ENCODE results near the gene PADI2.

DNA sequence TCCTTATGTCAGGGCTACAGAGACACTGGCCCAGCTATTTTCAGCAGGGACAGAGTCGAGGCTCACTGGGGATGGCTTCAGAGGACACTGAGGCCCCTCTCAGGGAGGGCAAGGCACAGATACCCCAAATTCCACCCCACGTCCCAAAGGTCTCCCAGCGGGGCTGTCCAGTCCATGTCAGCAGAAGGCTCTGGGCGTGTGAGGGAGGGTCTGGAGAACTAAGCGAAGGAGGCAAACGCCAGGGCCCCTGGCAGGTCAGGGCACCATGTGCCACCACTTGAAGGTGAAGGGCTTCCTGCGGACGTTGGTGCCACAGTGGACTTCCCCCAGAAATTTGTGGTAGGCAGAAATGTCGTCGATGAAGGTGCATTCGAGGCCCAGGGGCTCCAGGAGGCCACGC, 50.5 kb downstream of the PADI2 start:
- TF ChIP-seq, protein P1, sequence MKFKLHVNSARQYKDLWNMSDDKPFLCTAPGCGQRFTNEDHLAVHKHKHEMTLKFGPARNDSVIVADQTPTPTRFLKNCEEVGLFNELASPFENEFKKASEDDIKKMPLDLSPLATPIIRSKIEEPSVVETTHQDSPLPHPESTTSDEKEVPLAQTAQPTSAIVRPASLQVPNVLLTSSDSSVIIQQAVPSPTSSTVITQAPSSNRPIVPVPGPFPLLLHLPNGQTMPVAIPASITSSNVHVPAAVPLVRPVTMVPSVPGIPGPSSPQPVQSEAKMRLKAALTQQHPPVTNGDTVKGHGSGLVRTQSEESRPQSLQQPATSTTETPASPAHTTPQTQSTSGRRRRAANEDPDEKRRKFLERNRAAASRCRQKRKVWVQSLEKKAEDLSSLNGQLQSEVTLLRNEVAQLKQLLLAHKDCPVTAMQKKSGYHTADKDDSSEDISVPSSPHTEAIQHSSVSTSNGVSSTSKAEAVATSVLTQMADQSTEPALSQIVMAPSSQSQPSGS (CRISPR knock-in tag; IDR thresholded peaks at IDR 0.05): no peak
- TF ChIP-seq CAMTA2 (CRISPR knock-in tag; conservative IDR thresholded peaks at IDR 0.05) (no peak), HLTF (IDR thresholded peaks at IDR 0.05) (no peak), MTA2 (IDR thresholded peaks at IDR 0.05; ENCODE audit: low read depth) (no peak), CREB1 (IDR thresholded peaks at IDR 0.05) (no peak), CREB1 (CRISPR knock-in tag; IDR thresholded peaks at IDR 0.05) (no peak), CEBPB (tag; IDR thresholded peaks at IDR 0.05) (no peak), HDAC6 (IDR thresholded peaks at IDR 0.05; ENCODE audit: low read depth, low read length) (0 out of 2 replicates have a peak, but pooled peaks have one; percentile 32), SP1 (CRISPR knock-in tag; IDR thresholded peaks at IDR 0.05) (no peak), POLR2A (conservative IDR thresholded peaks at IDR 0.05) (no peak), FOXK1 (CRISPR knock-in tag; IDR thresholded peaks at IDR 0.05; ENCODE audit: borderline replicate concordance) (no peak), GABPA (tag; conservative IDR thresholded peaks at IDR 0.05; ENCODE audit: low read depth) (no peak), MAFK (IDR thresholded peaks at IDR 0.05; ENCODE audit: low read length) (no peak)
- TF ChIP-seq, protein P2, sequence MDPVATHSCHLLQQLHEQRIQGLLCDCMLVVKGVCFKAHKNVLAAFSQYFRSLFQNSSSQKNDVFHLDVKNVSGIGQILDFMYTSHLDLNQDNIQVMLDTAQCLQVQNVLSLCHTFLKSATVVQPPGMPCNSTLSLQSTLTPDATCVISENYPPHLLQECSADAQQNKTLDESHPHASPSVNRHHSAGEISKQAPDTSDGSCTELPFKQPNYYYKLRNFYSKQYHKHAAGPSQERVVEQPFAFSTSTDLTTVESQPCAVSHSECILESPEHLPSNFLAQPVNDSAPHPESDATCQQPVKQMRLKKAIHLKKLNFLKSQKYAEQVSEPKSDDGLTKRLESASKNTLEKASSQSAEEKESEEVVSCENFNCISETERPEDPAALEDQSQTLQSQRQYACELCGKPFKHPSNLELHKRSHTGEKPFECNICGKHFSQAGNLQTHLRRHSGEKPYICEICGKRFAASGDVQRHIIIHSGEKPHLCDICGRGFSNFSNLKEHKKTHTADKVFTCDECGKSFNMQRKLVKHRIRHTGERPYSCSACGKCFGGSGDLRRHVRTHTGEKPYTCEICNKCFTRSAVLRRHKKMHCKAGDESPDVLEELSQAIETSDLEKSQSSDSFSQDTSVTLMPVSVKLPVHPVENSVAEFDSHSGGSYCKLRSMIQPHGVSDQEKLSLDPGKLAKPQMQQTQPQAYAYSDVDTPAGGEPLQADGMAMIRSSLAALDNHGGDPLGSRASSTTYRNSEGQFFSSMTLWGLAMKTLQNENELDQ (CRISPR knock-in tag; IDR thresholded peaks at IDR 0.05; ENCODE audit: borderline replicate concordance): no peak
- TF ChIP-seq, protein P3, sequence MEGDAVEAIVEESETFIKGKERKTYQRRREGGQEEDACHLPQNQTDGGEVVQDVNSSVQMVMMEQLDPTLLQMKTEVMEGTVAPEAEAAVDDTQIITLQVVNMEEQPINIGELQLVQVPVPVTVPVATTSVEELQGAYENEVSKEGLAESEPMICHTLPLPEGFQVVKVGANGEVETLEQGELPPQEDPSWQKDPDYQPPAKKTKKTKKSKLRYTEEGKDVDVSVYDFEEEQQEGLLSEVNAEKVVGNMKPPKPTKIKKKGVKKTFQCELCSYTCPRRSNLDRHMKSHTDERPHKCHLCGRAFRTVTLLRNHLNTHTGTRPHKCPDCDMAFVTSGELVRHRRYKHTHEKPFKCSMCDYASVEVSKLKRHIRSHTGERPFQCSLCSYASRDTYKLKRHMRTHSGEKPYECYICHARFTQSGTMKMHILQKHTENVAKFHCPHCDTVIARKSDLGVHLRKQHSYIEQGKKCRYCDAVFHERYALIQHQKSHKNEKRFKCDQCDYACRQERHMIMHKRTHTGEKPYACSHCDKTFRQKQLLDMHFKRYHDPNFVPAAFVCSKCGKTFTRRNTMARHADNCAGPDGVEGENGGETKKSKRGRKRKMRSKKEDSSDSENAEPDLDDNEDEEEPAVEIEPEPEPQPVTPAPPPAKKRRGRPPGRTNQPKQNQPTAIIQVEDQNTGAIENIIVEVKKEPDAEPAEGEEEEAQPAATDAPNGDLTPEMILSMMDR (IDR thresholded peaks at IDR 0.05 in 2 of 3, conservative IDR thresholded peaks at IDR 0.05 in 1 of 3; ENCODE audit: insufficient read depth in 2 of 3, low read depth in 1 of 3, low read length in 3 of 3): no peak
